ENCODE results near the gene SCLT1. TPM values are rescaled to one million over a fixed set of nuclear protein-coding genes. Genes with fewer than 3 reads are reported as not detected.

SCLT1 gene
- total and polyA plus RNA-seq, 2 of the 13 experiments (the other 11 are each of a cell fraction or from before 2014, with no cell fraction given) = 1.5 to 8.7 TPM

DNA sequence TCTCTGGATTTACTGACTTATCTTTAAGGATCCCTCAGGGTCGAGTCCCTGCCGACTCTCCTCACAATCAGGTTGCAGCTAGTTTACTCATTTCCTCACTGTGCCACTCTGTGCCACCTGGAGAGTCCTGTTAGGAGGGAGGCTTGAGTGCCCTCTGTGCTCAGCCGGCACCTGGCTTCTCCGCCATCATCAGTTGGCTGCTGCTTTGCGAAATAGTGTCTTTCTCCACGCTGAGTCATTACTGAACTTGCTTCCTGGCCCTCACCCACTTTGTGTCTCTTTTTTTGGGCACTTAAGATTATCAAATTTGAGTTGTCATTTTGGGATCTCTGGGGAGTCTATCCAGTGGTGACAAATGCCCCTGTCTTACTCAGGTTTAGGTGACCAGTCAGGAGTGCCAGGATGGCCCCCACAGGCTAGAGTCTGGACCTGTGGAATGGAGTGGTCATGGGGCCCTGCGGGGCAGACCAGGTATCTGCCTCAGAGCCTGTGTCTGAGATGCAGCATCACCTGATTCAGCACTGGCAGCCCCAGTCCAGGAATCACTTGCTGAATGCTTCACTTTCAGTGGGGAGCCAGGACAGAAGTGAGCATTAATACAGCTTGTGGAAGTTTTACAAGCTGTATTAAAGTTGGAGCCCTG is 246.1 kb downstream of the SCLT1 start:
- TF ChIP-seq, protein P1, sequence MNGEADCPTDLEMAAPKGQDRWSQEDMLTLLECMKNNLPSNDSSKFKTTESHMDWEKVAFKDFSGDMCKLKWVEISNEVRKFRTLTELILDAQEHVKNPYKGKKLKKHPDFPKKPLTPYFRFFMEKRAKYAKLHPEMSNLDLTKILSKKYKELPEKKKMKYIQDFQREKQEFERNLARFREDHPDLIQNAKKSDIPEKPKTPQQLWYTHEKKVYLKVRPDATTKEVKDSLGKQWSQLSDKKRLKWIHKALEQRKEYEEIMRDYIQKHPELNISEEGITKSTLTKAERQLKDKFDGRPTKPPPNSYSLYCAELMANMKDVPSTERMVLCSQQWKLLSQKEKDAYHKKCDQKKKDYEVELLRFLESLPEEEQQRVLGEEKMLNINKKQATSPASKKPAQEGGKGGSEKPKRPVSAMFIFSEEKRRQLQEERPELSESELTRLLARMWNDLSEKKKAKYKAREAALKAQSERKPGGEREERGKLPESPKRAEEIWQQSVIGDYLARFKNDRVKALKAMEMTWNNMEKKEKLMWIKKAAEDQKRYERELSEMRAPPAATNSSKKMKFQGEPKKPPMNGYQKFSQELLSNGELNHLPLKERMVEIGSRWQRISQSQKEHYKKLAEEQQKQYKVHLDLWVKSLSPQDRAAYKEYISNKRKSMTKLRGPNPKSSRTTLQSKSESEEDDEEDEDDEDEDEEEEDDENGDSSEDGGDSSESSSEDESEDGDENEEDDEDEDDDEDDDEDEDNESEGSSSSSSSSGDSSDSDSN (CRISPR knock-in tag; IDR thresholded peaks at IDR 0.05) = no peak
- no peak for TF ChIP-seq ZSCAN22 (CRISPR knock-in tag; IDR thresholded peaks at IDR 0.05)
- TF ChIP-seq MEIS2 (CRISPR knock-in tag; IDR thresholded peaks at IDR 0.05) = no peak
- TF ChIP-seq NRL (CRISPR knock-in tag; IDR thresholded peaks at IDR 0.05; ENCODE audit: borderline replicate concordance) = no peak
- no peak for TF ChIP-seq NKX3-1 (CRISPR knock-in tag; IDR thresholded peaks at IDR 0.05)
- TF ChIP-seq ZNF329 (CRISPR knock-in tag; IDR thresholded peaks at IDR 0.05; ENCODE audit: low read depth) = no peak
- H3K9me3 ChIP-seq (ENCODE audit: low read length) = no peaks in the 10 kb centered on the region
- ATAC-seq = no peak
- no peak overlapping the region for H3K4me3 ChIP-seq (replicated peaks in 1 of 3; ENCODE audit: insufficient read depth in 1 of 3, low read depth in 2 of 3, low read length in 3 of 3)
- H2AFZ ChIP-seq (ENCODE audit: low read length) = no peak overlapping the region
- no peak for FAIRE-seq
- BruUV-seq (replicated peaks) = no TSS peak
- WGBS (ENCODE audit: low lambda C conversion rate) = 96% methylated on average over 7 of the region's 7 CpGs
- DNase-seq (ENCODE audit: low spot score) = no peak
- in situ Hi-C loops (cut with HindIII; ENCODE audit: extremely low pct_ligation_motif_present, low pct_unique_long_range_greater_than_20kb) = no loop called here
- H3K9ac ChIP-seq (ENCODE audit: insufficient read depth, low read depth, low read length) = no peak overlapping the region
- H3K27me3 ChIP-seq (ENCODE audit: control insufficient read depth in 1 of 2, insufficient read depth in 2 of 2, low read length in 2 of 2) = no peaks in the 10 kb centered on the region
- intact Hi-C loops (cut with micrococcal nuclease; ENCODE audit: unreplicated experiment) = no loop called here
- H3K4me1 ChIP-seq (ENCODE audit: insufficient read depth, low read length) = peaks cover 18% of the 10 kb centered on the region
- H3K4me2 ChIP-seq (ENCODE audit: low read depth, low read length) = no peak overlapping the region
- H3K27ac ChIP-seq (ENCODE audit: extremely low read length, insufficient read depth, low read length) = no peak overlapping the region
- CTCF ChIA-PET (ENCODE audit: low intra/inter-chr PET ratio, low total read pairs) = no interaction called here
- POLR2A ChIA-PET = no interaction called here
- H3K79me2 ChIP-seq (ENCODE audit: insufficient read depth, low read length) = peaks cover 9% of the 10 kb centered on the region
- no peaks in the 10 kb centered on the region for H4K20me1 ChIP-seq (ENCODE audit: insufficient read depth, low read length)
- peaks cover 35 to 82% of the 10 kb centered on the region in 2 experiments for H3K36me3 ChIP-seq (replicated peaks in 1 of 2; ENCODE audit: control insufficient read depth in 1 of 2, insufficient read depth in 2 of 2, low read length in 2 of 2)

Measured in HepG2 (cell line).